ENCODE data around the gene MYDGF.

- TF ChIP-seq POLR2A (IDR thresholded peaks at IDR 0.05), result no peak
- TF ChIP-seq CTCF (IDR thresholded peaks at IDR 0.05), result no peak
Observed at GRCh38 chr19:4609878-4610511, 60.1 kb downstream of the MYDGF start.
